HFF-Myc (cell line): ENCODE data around the gene PRELID1.
"Not testable (repeated sequence)": the region's sequence is repeated elsewhere in the genome, so short reads cannot be mapped to it uniquely, and the experiment has no call there.

ENCODE experiments used
- DNase-seq: peaks from one replicate; pipeline ENCODE4 v3.0.0-alpha.2; 2011; ENCODE audit warnings: low read depth; ENCODE audit errors: extremely low read depth
- H3K4me3 ChIP-seq: replicated peaks from 2 replicates; pipeline ENCODE4 v1.5.1; 2011; ENCODE audit warnings: low read depth, mild to moderate bottlenecking, control low read depth, low read length
- CTCF ChIP-seq: IDR thresholded peaks from 2 replicates; pipeline ENCODE4 v1.5.1; 2012; ENCODE audit warnings: mild to moderate bottlenecking, low read depth, low read length, control low read depth; ENCODE audit errors: missing control alignments

PRELID1 gene

GRCh38 chr5:177303121-177303924 lies at the start of gene PRELID1, which contains the start of gene RAB24:
TSS of gene PRELID1 (plus strand) at chr5:177303799. CDS start at chr5:177303986, 187 bp downstream.
TSS of gene RAB24 (minus strand) at chr5:177303719. CDS start at chr5:177303288, 431 bp downstream.
- no peak for DNase-seq
- peak within 1 kb of the TSS; percentile 78 for H3K4me3 ChIP-seq
- peak; percentile 25 for TF ChIP-seq CTCF

- DNase-seq: no peak
- no peak for TF ChIP-seq CTCF
- H3K4me3 ChIP-seq: no peak overlapping the region
Observed at GRCh38 chr5:177256296-177256695, 47.3 kb upstream of the PRELID1 start.

GRCh38 chr5:177258711-177259110 lies 44.9 kb upstream of the PRELID1 start:
- H3K4me3 ChIP-seq, DNase-seq: not testable (repeated sequence)

- DNase-seq: no peak
- H3K4me3 ChIP-seq: no peak overlapping the region
- no peak for TF ChIP-seq CTCF
Observed at GRCh38 chr5:177260961-177261360, 42.6 kb upstream of the PRELID1 start.

- no peak overlapping the region for H3K4me3 ChIP-seq
- TF ChIP-seq CTCF: no peak
- DNase-seq: no peak
Observed at GRCh38 chr5:177261510-177261909, 42.1 kb upstream of the PRELID1 start.

- DNase-seq: no peak
- no peak for TF ChIP-seq CTCF
- no peak overlapping the region for H3K4me3 ChIP-seq
Observed at GRCh38 chr5:177264178-177264577, 39.4 kb upstream of the PRELID1 start.

GRCh38 chr5:177265395-177265794 lies 38.2 kb upstream of the PRELID1 start:
- no peak for DNase-seq
- no peak for TF ChIP-seq CTCF
- no peak overlapping the region for H3K4me3 ChIP-seq
